ENCODE measurements around the gene LTA. TPM values are rescaled to one million over a fixed set of nuclear protein-coding genes. Genes with fewer than 3 reads are reported as not detected.
"Not testable (repeated sequence)": the region's sequence is repeated elsewhere in the genome, so short reads cannot be mapped to it uniquely, and the experiment has no call there.

Gene LTA
- total RNA-seq, 1 donor from 2014 or later = 0.27 TPM

DNA sequence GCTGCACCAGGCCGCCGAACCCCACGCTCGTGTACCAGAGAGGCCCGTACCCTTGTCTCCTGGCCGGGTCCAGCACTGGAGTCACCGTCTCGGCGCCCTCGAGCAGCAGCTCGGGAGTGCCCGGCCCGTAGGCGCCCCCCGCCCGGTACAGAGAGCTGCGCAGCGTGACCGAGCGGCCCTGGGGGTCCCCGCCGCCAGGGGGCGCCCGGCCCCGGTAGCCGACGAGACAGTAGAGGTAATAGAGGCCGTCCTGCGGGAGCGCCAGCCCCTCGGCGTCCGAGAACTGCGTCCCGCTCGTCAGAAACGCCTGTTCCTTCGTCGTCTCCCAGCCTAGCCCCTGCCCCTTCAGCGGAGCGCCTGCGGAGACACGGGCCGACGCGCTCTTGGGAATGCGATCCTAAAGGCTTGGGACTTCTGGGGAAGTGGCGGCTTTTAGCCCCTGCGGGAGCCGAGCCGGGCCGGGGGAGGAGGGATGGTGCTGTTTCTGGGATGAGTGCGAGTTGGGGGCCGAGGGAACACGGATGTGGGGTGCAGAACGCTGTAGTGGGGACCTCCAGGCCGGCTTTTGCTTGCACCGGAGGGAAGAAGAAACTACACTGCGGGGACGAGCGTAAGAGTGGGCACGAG, 8.8 kb downstream of the LTA start:
- intact Hi-C loops (cut with DNase I) = no loop called here
- ATAC-seq (peak; percentile 98), DNase-seq (ENCODE audit: low spot score) (peak; percentile 92)

- DNase-seq (ENCODE audit: low spot score) (no peak), ATAC-seq (peak; percentile 44)
- intact Hi-C loops (cut with DNase I) = no loop called here
Measured at GRCh38 chr6:31581434-31582229, 9.5 kb downstream of the LTA start.

- intact Hi-C loops (cut with DNase I) = no loop called here
- ATAC-seq = no peak
Measured at GRCh38 chr6:31582230-31582643, 10.1 kb downstream of the LTA start, which contains the start of gene LTB. Gene LTB, minus strand, starts transcription at chr6:31582424. Its CDS starts 7 bp downstream, at chr6:31582417.

GRCh38 chr6:31585491-31585890, 13.4 kb downstream of the LTA start:
- no peak for DNase-seq (ENCODE audit: low spot score)
- ATAC-seq = no peak
- intact Hi-C loops (cut with DNase I) = no loop called here

More at GRCh38 chr6:31582230-31582643, 10.1 kb downstream of the LTA start, which contains the start of gene LTB:
- no peak for DNase-seq (ENCODE audit: low spot score)

- DNase-seq (ENCODE audit: low spot score) = no peak
- intact Hi-C loops (cut with DNase I) = no loop called here
Measured at GRCh38 chr6:31586008-31586407, 13.9 kb downstream of the LTA start, which contains the start of gene LST1. Gene LST1, plus strand, starts transcription at chr6:31586277. Its CDS starts 1,023 bp downstream, at chr6:31587300.

GRCh38 chr6:31586599-31587281, 14.7 kb downstream of the LTA start:
- intact Hi-C loops (cut with DNase I) = no loop called here
- no peak for DNase-seq (ENCODE audit: low spot score)
- peak; percentile 69 for ATAC-seq

More at GRCh38 chr6:31586008-31586407, 13.9 kb downstream of the LTA start, which contains the start of gene LST1:
- peak; percentile 39 for ATAC-seq

- ATAC-seq (no peak), DNase-seq (ENCODE audit: low spot score) (no peak)
- intact Hi-C loops (cut with DNase I) = no loop called here
Measured at GRCh38 chr6:31587791-31588777, 16.0 kb downstream of the LTA start.

DNA sequence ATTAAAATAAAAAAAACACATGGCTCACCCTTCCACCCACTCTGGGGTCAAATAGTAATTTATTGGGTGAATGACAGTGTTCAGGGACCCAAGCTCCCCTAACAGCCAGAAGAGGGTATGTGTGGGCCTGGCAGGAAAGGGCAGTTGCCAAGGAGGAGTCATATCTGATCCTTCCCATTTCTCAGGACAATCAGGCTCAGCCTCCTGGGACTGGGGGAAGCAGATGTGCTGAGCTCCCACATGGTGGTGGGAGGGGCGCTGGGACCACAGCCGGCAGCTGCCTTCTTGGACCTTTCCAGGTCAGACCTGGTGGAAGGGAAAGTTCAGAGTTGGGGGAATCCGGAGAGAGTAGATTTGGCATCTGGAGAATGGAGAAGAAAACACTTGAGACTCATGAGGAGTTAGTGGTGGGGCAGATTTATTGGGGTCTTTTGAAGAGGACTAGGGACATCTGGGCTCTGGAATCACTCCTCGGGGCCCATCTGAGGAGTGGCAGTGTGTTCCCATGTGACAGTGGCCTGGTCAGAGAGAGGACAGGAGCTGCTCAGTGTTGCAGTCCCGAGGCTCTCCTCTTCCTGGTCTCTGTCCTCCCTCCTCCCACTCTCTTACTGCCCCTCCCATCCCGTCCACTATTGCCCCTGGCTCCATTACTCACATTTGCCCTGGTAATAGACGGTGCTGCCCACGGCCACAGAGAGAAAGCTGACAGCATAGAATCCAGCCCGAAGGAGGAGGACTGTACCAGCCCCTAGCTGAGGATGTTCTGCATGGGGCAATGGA, 17.0 kb downstream of the LTA start:
- intact Hi-C loops (cut with DNase I) = no loop called here
- ATAC-seq (no peak), DNase-seq (ENCODE audit: low spot score) (no peak)

- ATAC-seq; intact Hi-C loops (cut with DNase I); DNase-seq (ENCODE audit: low spot score): not testable (repeated sequence)
Measured at GRCh38 chr6:31590691-31591090, 18.6 kb downstream of the LTA start.

DNA sequence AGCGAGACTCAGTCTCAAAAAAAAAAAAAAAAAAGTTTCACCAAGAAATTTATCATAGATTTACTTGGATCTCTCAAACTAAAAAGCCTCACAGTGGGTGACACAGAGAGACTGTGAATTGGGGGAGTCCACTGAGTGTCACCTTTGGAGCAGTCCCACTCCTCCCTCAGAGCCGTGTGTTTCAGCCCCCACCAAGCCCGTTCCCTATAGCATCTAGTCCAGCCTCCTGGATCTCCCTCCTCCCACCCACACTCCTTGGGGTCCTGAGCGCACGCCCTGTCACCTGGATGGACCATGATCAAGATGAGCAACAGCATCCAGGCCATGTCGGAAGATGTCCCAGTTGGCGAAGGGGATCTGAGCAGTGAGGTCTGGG, 20.3 kb downstream of the LTA start:
- DNase-seq (ENCODE audit: low spot score) = no peak
- ATAC-seq = no peak
- intact Hi-C loops (cut with DNase I) = no loop called here

- peak; percentile 39 for ATAC-seq
Measured at GRCh38 chr6:31597006-31597405, 24.9 kb downstream of the LTA start.

GRCh38 chr6:31607317-31607716, 35.2 kb downstream of the LTA start:
- no peak for DNase-seq (ENCODE audit: low spot score)
- intact Hi-C loops (cut with DNase I) = no loop called here
- ATAC-seq = no peak

More at GRCh38 chr6:31597006-31597405, 24.9 kb downstream of the LTA start:
- intact Hi-C loops (cut with DNase I) = no loop called here
- DNase-seq (ENCODE audit: low spot score) = no peak

- no peak for DNase-seq (ENCODE audit: low spot score)
- no peak for ATAC-seq
- intact Hi-C loops (cut with DNase I) = no loop called here
Measured at GRCh38 chr6:31609519-31610406, 37.7 kb downstream of the LTA start.

DNA sequence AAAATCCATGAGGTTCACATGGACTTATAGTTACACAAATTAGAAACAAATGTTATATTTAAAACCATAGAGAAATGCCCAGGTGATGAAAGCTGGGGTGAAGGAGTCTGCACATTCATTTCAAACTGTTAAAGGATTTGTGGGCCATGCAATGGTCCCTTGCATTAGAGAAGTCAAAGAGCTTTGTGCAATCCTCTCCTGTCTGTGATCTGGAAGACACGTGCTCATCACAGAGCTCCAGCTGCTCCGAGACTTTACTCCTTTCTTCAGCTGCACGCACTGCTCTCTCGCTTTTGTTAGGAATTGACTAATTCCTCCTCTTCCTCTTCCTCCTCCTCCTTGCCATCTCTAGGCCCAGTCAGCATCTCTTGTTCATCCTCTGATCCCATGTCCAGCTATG, 38.9 kb downstream of the LTA start:
- DNase-seq (ENCODE audit: low spot score) (no peak), ATAC-seq (no peak)
- intact Hi-C loops (cut with DNase I) = no loop called here

DNA sequence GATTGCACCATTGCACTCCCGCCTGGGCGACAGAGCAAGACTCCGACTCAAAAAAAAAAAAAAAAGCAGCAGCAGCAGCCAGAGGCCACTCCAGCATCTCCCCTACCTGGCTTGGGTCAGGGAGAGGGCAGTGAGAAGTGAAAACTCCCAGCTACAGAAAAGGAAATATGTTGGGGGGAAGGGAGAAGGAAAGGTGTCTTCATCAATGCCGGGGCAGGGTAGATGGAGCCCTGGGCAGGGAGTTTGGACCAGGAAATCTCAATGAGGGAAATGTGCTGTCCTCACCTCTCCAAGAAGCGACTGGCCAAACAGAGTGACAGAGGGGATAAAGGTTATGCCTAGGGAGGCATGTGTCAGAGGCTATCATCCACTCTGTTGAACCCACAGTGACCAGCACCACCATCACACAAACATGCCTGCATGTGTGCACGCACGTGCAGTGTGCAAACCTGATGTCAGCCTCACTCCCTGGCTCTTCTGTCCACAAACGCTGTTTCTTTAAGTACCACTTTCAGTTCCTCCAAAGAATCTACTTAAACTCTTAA, 42.1 kb downstream of the LTA start:
- DNase-seq (ENCODE audit: low spot score) (no peak), ATAC-seq (peak; percentile 29)
- intact Hi-C loops (cut with DNase I) = no loop called here

GRCh38 chr6:31614684-31615578, 42.8 kb downstream of the LTA start, which contains the start of gene AIF1:
Gene AIF1, plus strand, starts transcription at chr6:31615234. Its CDS starts 96 bp downstream, at chr6:31615330.
- intact Hi-C loops (cut with DNase I) = no loop called here
- ATAC-seq = no peak
- no peak for DNase-seq (ENCODE audit: low spot score)
